ENCODE data around the gene ABCA1.
"Not testable (repeated sequence)": the region's sequence is repeated elsewhere in the genome, so short reads cannot be mapped to it uniquely, and the experiment has no call there.

The ABCA1 gene

GRCh38 chr9:104868303-104868686 lies 59.7 kb downstream of the ABCA1 start:
- no peak for DNase-seq

DNA sequence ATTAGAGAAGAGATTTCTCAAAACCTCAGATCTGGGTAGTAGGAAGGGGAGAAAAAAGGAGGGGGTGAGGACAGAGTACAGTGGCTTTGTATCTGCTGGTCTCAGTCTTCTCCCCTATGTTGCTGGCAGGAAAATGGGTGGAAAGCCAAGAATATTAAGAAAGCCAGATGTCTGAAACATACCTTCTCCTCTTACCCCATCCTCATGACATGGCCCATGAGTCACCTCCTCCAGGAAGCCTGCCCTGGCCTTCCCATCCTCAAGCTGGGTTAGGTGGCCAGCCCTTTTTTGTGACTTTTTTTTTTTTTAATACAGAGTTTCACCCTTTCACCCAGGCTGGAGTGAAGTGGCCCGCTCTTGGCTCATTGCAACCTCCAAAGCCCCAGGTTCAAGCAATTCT lies 61.8 kb downstream of the ABCA1 start:
- DNase-seq, result no peak

- no peak for DNase-seq
Observed at GRCh38 chr9:104864675-104865104, 63.3 kb downstream of the ABCA1 start.

GRCh38 chr9:104863180-104863883 lies 64.6 kb downstream of the ABCA1 start:
- peak; percentile 89 for DNase-seq

DNA sequence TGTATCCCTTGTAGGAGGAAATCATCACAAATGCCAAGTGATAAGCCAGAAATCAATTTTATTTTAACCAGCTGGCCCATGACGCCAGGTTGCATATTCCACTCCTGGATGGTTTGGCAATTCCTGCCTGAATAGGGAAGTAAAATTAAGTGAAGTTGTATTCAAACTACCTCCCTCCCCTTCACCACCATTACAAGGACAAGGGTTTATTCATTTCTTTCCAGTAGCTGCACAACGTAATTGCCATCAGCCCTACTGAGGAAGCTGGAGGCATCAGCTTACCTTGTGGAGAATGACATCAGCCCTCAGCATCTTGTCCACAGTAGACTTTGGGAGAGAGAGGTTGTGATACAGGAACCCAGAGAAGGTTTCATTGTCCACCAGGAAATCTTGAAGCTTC lies 66.6 kb downstream of the ABCA1 start:
- DNase-seq, result no peak

GRCh38 chr9:104860263-104860662 lies 67.7 kb downstream of the ABCA1 start:
- DNase-seq, result peak; percentile 69

DNA sequence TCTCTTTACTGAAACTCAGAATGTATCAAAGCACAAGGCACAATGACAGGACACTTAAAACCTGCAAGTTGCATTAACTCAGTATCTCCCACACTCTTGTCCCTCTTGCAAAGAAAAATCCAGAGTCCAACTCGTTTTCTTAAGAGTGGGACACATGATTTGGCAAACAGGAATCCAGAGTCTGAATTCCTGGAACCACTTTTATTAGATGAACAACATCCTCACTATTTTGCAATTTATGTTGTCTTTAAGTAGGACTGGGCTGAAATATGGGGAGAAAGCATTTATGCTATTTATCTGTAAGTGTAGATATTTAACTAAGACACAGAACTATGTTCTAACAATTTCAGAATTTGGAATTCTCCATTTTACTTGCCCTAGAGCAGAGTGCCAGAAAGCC lies 69.1 kb downstream of the ABCA1 start:
- DNase-seq, result no peak

- DNase-seq, result peak; percentile 31
Observed at GRCh38 chr9:104858271-104858670, 69.7 kb downstream of the ABCA1 start.

- DNase-seq, result no peak
Observed at GRCh38 chr9:104856413-104856941, 71.5 kb downstream of the ABCA1 start.

GRCh38 chr9:104855807-104856206 lies 72.1 kb downstream of the ABCA1 start:
- DNase-seq, result no peak

GRCh38 chr9:104855258-104855657 lies 72.7 kb downstream of the ABCA1 start:
- not testable (repeated sequence) for DNase-seq

DNA sequence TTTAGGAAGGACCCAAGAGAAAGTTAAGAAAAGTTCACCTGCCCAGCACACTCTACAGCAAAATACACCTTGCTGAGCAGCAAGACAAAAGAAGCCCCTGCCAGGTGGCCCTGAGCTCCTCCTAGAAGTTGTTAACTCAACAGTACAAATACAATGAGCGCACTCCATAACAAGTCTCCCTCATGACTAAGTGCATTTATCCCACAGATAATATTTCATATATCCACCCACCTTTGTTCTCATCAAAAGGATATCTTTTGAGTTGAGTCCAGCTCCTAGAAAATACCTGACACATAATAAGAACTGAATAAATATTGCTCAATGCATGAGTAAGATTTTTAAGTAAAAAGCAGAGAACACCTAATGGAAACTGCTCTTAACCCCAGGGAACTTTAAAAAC lies 73.3 kb downstream of the ABCA1 start:
- DNase-seq, result no peak

DNA sequence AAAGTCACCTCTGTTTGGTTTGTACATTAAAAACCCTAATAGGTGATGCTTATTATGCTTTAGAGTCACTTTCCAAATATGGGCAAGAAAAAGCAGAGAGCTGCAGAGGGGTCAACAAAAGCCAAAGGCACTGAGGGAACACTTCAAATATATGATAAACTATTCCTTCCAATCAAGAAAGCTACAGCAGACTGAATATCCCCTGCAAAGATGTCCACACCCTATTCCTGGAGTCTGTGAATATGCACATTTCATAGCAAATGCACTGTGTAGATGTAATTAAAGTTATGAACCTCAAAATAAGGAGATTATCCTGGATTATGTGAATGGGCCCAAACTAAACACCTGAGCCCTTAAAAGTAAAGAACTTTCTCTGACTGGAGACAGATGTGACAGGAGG lies 74.3 kb downstream of the ABCA1 start:
- no peak for DNase-seq

GRCh38 chr9:104853159-104853558 lies 74.8 kb downstream of the ABCA1 start:
- no peak for DNase-seq

GRCh38 chr9:104851546-104851920 lies 76.4 kb downstream of the ABCA1 start:
- DNase-seq, result no peak

GRCh38 chr9:104850786-104851545 lies 77.0 kb downstream of the ABCA1 start:
- no peak for DNase-seq

DNA sequence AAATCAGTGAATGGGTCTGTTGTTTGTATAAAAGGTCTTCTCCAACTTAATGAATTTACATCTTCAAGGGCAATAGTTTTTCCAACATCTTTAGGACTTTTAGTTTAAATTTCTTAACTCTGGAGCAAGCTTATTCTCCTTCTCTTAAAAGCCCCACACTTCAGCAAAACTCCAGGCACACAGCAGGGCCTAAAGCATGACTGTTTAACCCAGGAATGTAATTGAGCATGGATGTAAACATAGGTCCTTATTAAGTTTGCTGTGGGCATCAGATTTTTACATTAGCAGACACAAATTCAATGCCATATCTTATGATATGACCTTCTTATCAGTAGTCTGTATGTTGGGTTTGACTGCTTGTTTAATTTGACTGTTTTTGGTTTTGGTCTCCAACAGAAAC lies 78.9 kb downstream of the ABCA1 start:
- DNase-seq, result no peak

- no peak for DNase-seq
Observed at GRCh38 chr9:104844710-104845109, 83.2 kb downstream of the ABCA1 start.

DNA sequence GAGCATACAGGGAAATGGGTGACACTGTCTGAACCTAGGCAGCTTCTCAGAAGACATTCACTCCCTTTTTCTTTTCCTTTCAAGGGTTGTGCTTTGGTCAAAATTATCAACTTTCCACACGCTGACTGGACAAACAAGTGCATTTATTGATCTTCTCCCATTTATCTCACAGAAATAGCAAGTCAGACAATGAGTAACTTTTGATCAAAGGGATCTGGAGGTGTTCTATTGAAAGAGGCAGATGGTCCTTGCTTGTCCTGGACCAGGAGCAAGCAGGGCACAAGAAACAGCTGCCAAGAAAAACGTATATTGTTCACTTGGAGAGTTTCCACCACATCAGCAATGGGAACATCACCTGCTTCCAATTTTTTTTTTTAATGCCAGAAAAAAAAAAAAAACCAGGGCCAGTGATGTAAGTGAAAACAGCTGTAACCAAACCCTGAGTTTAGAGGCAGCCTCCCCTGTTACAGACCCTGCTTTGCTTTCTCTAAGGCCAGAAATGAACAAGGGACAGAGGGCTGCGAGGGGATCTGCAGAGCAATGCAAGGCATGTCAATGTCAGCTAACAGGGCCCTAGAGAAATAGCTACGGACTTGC lies 84.2 kb downstream of the ABCA1 start:
- DNase-seq, result peak; percentile 49

DNA sequence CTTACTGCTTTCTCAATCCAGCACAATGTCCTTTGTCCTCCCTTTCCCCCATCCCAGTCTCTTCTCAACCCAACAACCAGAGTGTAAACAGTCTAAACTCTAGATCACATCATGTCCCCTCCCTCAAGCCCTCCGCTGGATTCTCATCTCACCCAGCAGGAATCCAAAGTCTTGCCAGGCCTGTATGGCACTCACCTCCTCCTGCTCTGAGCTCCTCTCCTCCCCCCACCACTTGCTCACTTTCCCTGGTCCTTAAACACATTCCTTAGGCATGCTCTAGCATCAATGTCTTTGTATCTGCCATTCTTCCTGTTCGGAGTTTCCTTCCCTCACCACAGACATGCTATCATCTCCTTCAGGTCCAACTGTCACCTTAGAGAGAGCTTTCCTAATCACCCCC lies 85.3 kb downstream of the ABCA1 start:
- no peak for DNase-seq

GRCh38 chr9:104841601-104842141 lies 86.3 kb downstream of the ABCA1 start:
- DNase-seq, result no peak

DNA sequence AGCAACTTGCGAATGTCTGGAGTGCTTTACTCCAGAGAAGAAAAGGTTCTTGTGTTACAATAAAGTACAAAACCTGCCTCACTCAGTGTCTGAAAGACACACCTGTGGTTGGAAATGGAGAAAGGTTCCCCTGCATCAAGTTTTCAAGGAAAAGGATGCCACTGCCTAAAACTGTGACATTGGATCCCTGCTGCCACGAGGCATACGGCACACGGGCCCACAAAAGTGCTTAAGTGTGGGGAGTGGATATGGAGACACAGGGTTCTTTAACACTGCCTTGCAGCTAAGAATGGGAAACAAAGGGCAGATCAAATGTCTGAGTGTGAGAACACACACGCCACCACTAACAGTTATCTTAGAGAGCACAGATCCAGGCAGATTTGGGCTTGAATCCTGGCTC lies 89.0 kb downstream of the ABCA1 start:
- DNase-seq, result no peak

DNA sequence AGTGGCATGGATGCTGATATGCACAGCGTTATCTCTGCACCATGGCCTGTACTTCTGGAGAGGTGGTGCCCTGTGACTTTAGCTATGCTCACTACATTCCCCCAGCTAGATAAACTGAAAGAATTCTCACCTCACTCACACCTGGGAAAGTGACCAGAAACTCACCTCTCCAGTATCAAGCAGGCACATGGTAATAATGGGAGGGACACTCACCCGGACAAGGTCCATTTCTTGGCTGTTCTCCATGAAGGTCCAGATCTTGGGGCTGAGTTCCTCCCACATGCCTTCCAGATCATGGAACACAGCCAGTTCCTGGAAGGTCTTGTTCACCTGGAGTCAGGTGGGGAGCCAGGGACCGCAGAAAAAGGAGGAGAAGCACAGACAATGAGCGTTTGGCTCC lies 91.2 kb downstream of the ABCA1 start:
- DNase-seq, result no peak

GRCh38 chr9:104836235-104836634 lies 91.7 kb downstream of the ABCA1 start:
- no peak for DNase-seq

Measured in eye (tissue), 1 donor.